Fibroblast of mammary gland (primary cell): ENCODE measurements around the gene EEPD1.

Experiments
- DNase-seq: peaks from one replicate; pipeline ENCODE4 v3.0.0-alpha.2; 2010; ENCODE audit warnings: low read depth
- H3K4me3 ChIP-seq: 2 replicates; pipeline ENCODE4 v1.5.1; 2011; ENCODE audit warnings: low read depth, mild to moderate bottlenecking, low read length, moderate library complexity; ENCODE audit not compliant: control insufficient read depth
- CTCF ChIP-seq: conservative IDR thresholded peaks from 2 replicates; pipeline ENCODE4 v1.5.1; 2011; ENCODE audit warnings: low read depth, low read length, inconsistent platforms; ENCODE audit not compliant: control insufficient read depth, insufficient read depth

EEPD1 gene

GRCh38 chr7:36149694-36150452, 3.2 kb upstream of the EEPD1 start:
- TF ChIP-seq CTCF = no peak
- no peak overlapping the region for H3K4me3 ChIP-seq
- no peak for DNase-seq

- DNase-seq = no peak
- H3K4me3 ChIP-seq = peak overlapping the region; percentile 56
- no peak for TF ChIP-seq CTCF
These were observed 916 bp upstream of the EEPD1 start for GRCh38 chr7:36151921-36152755.

GRCh38 chr7:36153571-36154097, 580 bp downstream of the EEPD1 start:
- H3K4me3 ChIP-seq = peak overlapping the region; percentile 61
- DNase-seq = no peak
- no peak for TF ChIP-seq CTCF

GRCh38 chr7:36154255-36155212, 1.5 kb downstream of the EEPD1 start:
- no peak overlapping the region for H3K4me3 ChIP-seq
- no peak for DNase-seq
- TF ChIP-seq CTCF = no peak

- H3K4me3 ChIP-seq = no peak overlapping the region
- no peak for TF ChIP-seq CTCF
- no peak for DNase-seq
These were observed 2.8 kb downstream of the EEPD1 start for GRCh38 chr7:36155811-36156361.

GRCh38 chr7:36157527-36158320, 4.7 kb downstream of the EEPD1 start:
- DNase-seq = no peak
- TF ChIP-seq CTCF = no peak
- no peak overlapping the region for H3K4me3 ChIP-seq
